GM12864 (cell line): Measurements from ENCODE around the gene UBTFL1.
"Not testable (repeated sequence)": the region's sequence is repeated elsewhere in the genome, so short reads cannot be mapped to it uniquely, and the experiment has no call there.

Experiments
- DNase-seq: peaks from one replicate; pipeline ENCODE4 v3.0.0-alpha.2; 2011; ENCODE audit warnings: low read depth
- H3K4me3 ChIP-seq: 2 replicates; pipeline ENCODE4 v1.5.1; 2011; ENCODE audit warnings: mild to moderate bottlenecking, low read depth, low read length, control low read depth
- TF ChIP-seq, protein P1 (sequence below): IDR thresholded peaks from 2 replicates; pipeline ENCODE4 v1.5.1; 2011; ENCODE audit warnings: low read depth, mild to moderate bottlenecking, moderate library complexity, low read length, control low read depth, inconsistent platforms; ENCODE audit errors: missing control alignments

Gene UBTFL1, protein sequence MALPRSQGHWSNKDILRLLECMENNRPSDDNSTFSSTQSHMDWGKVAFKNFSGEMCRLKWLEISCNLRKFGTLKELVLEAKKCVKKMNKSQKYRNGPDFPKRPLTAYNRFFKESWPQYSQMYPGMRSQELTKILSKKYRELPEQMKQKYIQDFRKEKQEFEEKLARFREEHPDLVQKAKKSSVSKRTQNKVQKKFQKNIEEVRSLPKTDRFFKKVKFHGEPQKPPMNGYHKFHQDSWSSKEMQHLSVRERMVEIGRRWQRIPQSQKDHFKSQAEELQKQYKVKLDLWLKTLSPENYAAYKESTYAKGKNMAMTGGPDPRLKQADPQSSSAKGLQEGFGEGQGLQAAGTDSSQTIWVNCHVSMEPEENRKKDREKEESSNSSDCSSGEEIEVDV

DNA sequence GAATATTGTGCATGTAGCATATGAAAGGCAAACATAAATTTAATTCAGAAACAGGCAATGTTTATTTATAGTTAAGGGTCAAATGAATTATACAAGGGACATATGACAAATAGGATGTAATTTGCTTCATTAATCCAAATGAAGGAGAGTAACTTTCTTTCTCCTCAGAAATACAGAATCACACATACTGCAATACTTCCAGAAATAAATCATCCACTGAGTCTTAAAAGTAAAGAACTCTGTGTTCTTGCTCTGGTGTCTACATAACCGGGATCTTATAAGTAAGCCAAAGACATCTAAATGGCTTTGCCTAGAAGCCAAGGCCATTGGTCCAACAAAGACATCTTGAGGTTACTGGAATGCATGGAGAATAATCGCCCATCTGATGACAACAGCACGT lies at the start of gene UBTFL1:
TSS of gene UBTFL1 (plus strand) at position 301 of the 400 bp plus-strand sequence. CDS start at position 301, 0 bp downstream.
- DNase-seq, H3K4me3 ChIP-seq: not testable (repeated sequence)

DNA sequence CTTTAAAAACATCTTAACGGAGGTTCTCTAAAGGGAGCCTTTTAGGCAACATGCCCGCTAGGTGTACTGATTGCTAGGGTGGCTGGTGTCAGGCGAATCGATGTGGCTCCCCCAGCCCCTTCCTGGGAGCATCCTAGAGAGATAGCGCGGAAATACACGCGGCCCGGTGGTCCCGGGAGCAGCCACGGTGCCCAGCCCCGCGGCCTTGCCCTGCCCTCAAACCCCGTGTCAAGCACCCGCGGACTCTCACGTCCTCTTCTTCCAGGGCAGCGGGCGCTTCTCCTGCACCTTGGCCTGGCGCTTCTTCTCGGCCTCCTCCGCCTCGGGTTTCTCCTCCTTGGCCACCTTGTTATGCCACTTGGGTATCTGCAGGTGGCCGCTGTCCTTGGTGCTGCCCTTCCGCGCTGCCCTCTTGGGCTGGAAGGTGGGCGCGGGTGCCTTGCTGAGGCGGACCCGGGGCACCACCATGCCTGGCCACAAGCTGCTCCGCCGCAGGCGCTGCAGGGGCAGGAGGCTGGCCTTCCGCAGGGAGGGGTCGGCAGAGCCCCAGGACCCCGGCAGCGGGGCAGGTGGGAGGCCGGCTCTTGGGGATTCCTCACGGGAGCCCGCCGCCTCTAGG lies 34.0 kb upstream of the UBTFL1 start:
- DNase-seq, H3K4me3 ChIP-seq: not testable (repeated sequence)

DNA sequence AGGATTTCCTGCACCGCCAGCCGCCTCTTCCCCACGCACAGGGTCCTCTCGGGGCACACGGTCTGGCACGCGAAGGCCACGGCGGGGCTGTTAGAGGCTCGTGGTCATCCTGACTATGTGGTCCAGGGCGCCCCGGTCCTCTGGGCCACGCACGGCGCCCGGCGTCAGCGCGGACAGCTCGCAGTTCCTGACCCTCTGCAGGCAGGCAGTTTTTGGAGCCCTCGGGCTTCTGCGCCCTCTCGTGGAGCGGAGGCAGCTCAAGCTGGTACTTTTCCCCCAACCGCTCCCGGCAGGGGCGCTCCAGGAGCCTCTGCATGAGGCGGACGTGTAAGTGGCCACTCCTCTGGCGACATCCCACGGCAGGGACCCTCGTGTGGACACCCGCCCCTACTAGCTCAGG lies 33.4 kb upstream of the UBTFL1 start:
- not testable (repeated sequence) for H3K4me3 ChIP-seq, DNase-seq

DNA sequence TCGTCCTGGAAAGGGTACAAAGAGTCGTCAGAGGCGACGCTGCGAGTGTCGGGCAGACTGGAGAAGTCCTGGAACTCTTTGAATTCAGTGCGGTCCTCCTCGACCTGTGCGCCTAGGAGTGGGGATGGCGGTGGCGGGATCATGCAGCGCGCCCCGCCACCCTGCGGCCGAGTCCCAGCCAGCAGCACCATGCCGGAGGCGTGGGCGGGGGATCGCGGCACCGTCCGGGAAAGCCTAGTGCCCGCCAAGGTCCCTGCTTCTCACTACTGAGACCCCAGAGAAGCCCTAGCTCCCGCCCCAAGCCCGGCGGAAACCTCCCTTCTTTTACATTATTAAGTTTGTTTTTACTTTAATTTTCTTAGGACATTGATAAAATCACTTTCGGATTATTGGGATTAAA lies 32.2 kb upstream of the UBTFL1 start:
- not testable (repeated sequence) for DNase-seq, H3K4me3 ChIP-seq

DNA sequence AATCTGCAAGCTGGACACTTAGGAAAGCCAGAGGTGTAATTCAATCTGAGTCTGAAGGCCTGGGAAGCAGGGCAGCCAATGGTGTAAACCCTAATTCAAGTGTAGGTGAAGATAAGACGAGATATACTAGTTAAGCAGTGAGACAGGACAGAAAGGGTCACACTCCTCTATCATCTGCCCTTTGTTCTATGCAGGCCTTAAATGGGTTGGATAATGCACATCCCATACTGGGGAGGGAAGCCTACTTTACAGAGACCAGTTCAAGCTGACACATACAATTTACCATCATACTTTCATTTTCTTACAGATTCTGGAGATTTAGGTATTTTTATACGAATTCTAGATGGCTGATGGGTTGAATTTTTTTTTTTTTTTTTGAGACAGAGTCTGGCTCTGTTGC lies 3.0 kb downstream of the UBTFL1 start:
- not testable (repeated sequence) for H3K4me3 ChIP-seq, DNase-seq

DNA sequence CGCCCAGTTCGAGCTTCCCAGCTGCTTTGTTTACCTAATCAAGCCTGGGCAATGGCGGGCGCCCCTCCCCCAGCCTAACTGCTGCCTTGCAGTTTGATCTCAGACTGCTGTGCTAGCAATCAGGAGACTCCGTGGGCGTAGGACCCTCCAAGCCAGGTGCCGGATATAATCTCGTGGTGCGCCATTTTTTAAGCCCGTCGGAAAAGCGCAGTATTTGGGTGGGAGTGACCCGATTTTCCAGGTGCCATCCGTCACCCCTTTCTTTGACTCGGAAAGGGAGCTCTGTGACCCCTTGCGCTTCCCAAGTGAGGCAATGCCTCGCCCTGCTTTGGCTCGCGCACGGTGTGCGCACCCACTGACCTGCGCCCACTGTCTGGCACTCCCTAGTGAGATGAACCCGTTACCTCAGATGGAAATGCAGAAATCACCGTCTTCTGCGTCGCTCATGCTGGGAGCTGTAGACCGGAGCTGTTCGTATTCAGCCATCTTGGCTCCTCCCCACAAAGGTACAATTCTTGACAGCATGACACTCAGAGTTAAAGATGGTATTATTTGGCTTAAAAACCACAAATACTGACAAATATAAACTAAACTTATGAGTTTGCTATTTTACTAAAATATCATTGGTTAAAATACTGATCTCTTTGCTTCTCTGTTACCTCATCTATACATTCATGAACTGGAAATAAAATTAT lies 9.6 kb downstream of the UBTFL1 start:
- not testable (repeated sequence) for DNase-seq, H3K4me3 ChIP-seq

DNA sequence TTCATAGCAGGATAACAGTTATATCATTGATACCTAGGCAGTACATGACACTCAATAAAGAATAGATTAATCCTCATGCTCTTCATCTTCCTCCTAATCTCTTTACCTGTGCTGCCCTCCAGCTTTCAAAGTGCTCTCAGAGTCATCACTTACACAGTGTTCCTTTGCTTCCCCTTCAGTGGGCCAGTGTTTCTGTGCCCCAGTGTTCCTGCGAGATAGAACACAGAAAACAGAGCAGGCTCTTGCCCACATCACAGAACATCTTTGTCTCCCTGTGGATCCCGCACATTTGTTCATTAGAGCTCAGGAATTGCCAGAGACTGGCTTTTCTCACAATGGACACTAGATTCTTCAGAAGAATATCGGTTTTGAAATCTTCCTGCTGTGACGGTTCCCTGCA lies 12.5 kb downstream of the UBTFL1 start:
- H3K4me3 ChIP-seq, DNase-seq: not testable (repeated sequence)

DNA sequence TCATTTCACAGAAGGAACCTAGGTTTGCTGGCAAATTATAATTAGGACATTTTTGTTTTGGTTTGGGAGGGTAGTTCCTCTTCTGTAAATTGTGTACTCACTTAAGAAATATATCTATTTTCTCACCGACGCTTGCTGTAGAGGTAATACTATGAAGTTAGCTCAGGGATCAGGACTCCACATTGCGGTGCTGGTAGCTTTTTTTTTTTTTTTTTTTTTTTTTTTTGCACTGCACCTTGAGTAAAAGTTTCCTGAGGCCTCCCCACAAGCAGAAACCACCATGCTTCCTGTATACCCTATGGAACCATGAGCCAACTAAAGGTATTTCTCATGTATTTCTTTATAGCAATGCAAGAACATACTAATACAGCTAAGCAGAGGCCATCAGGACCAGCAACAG lies 14.7 kb downstream of the UBTFL1 start:
- H3K4me3 ChIP-seq, result no peak overlapping the region
- no peak for DNase-seq
- TF ChIP-seq, protein P1, sequence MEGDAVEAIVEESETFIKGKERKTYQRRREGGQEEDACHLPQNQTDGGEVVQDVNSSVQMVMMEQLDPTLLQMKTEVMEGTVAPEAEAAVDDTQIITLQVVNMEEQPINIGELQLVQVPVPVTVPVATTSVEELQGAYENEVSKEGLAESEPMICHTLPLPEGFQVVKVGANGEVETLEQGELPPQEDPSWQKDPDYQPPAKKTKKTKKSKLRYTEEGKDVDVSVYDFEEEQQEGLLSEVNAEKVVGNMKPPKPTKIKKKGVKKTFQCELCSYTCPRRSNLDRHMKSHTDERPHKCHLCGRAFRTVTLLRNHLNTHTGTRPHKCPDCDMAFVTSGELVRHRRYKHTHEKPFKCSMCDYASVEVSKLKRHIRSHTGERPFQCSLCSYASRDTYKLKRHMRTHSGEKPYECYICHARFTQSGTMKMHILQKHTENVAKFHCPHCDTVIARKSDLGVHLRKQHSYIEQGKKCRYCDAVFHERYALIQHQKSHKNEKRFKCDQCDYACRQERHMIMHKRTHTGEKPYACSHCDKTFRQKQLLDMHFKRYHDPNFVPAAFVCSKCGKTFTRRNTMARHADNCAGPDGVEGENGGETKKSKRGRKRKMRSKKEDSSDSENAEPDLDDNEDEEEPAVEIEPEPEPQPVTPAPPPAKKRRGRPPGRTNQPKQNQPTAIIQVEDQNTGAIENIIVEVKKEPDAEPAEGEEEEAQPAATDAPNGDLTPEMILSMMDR, result no peak

DNA sequence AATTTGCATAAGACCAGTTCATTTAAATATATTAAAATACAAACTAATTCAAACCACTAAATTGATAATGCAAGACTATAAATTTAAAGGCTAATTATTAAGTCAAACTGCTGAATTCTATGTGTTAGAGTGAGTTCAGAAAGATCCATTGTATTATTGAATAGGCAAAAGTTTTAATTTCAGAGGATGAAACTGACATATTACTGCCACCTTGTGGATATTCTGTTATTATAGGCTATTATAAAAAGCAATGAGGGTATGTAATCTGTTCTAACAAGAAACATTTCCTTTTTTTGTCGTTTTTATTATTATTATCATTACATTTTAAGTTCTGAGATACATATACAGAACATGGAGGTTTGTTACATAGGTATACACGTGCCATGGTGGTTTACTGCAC lies 27.8 kb downstream of the UBTFL1 start:
- no peak overlapping the region for H3K4me3 ChIP-seq
- no peak for DNase-seq
- TF ChIP-seq, protein P1, result peak; percentile 9

DNA sequence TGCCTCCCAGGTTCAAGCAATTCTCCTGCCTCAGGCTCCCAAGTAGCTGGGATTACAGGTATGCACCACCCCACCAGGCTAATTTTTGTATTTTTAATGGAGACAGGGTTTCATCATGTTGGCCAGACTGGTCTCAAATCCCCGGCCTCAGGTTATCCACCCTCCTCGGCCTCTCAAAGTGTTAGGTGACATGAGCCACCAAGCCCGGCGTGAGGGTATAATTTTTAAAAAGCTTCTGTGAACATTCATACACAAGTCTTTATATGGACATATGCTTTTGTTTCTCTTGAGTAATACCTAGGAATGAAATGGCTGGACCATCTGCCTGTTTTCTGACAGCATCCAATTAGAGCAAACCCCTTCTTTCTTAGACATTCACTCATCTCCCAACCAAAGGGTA lies 34.4 kb downstream of the UBTFL1 start:
- H3K4me3 ChIP-seq, result no peak overlapping the region
- TF ChIP-seq, protein P1, result no peak

More for the DNA sequence above, 34.4 kb downstream of the UBTFL1 start:
- DNase-seq, result no peak
